Thymus (tissue), 11 donors: ENCODE data around the gene CORO1C. TPM values are rescaled to one million over a fixed set of nuclear protein-coding genes. Genes with fewer than 3 reads are reported as not detected.
A peak's percentile ranks its signal among the peaks of the same experiment; 100 is the strongest.

Experiments
- DNase-seq, 9 donors: peaks; one replicate each; pipeline ENCODE4 v3.0.0-alpha.2; 2013; ENCODE audit warnings: low spot score in 9 of 9, low read depth in 6 of 9, missing footprints in 1 of 9
- H3K27ac ChIP-seq, 2 donors: one replicate each; pipeline ENCODE4 v1.5.1; 2013; ENCODE audit warnings: control low read depth in 1 of 2, low read depth in 1 of 2, low read length in 1 of 2, mild to moderate bottlenecking in 1 of 2, moderate library complexity in 1 of 2
- H3K27me3 ChIP-seq, 2 donors: one replicate each; pipeline ENCODE4 v1.5.1; 2013; ENCODE audit warnings: low read length in 1 of 2; ENCODE audit not compliant: control insufficient read depth in 2 of 2, insufficient read depth in 1 of 2
- H3K36me3 ChIP-seq, 2 donors: one replicate each; pipeline ENCODE4 v1.5.1; 2013; ENCODE audit warnings: low read length in 1 of 2, mild to moderate bottlenecking in 1 of 2, moderate library complexity in 1 of 2; ENCODE audit not compliant: control insufficient read depth in 2 of 2, insufficient read depth in 2 of 2
- H3K4me1 ChIP-seq, 2 donors: one replicate each; pipeline ENCODE4 v1.5.1; 2013; ENCODE audit warnings: low read length in 2 of 2; ENCODE audit not compliant: control insufficient read depth in 2 of 2, insufficient read depth in 2 of 2
- H3K4me3 ChIP-seq, 2 donors: one replicate each; pipeline ENCODE4 v1.5.1; 2013; ENCODE audit warnings: low read length in 2 of 2, control low read depth in 1 of 2, mild to moderate bottlenecking in 1 of 2
- H3K9me3 ChIP-seq, 2 donors: one replicate each; pipeline ENCODE4 v1.5.1; 2013; ENCODE audit warnings: low read length in 1 of 2, mild to moderate bottlenecking in 1 of 2; ENCODE audit not compliant: control insufficient read depth in 2 of 2, insufficient read depth in 1 of 2
- WGBS: extraction: QIAGEN DNeasy Blood & Tissue Kit; methylation state at CpG from one replicate; pipeline ENCODE4 v1.1.7; 2013; 5-methylcytosine and 5-hydroxymethylcytosine counted together
- polyA plus RNA-seq: library from polyadenylated mRNA; stranded (reverse); fragments of 200-250 nt; gene quantifications from one replicate; pipeline ENCODE4 v1.2.3, GENCODE V29; 2013
- total RNA-seq: library from RNA; stranded (reverse); fragments of 120-200 nt; gene quantifications from one replicate; pipeline ENCODE4 v1.2.4, GENCODE V29; 2013
- donor health status: healthy.

The CORO1C gene
- total and polyA plus RNA-seq, 2 donors, result 24.6 to 35.4 TPM

- peaks cover 3 to 4% of the 10 kb centered on the region in 2 donors for H3K4me1 ChIP-seq
- no peaks in the 10 kb centered on the region for H3K36me3 ChIP-seq
- H3K27me3 ChIP-seq, result no peaks in the 10 kb centered on the region
- no peak overlapping the region for H3K27ac ChIP-seq
- H3K9me3 ChIP-seq, result no peaks in the 10 kb centered on the region
- H3K4me3 ChIP-seq, result no peak overlapping the region
- no peak for DNase-seq
- 96% methylated on average over 9 of the region's 9 CpGs for WGBS
Observed at GRCh38 chr12:108711489-108712164, 19.7 kb downstream of the CORO1C start.

GRCh38 chr12:108709697-108710096 is 21.6 kb downstream of the CORO1C start:
- Histone ChIP-seq H3K4me3 (no peak overlapping the region), H3K9me3 (no peaks in the 10 kb centered on the region), H3K27me3 (no peaks in the 10 kb centered on the region), H3K27ac (no peak overlapping the region), H3K36me3 (no peaks in the 10 kb centered on the region), H3K4me1 (peaks cover 0 to 3% of the 10 kb centered on the region in 2 donors)
- DNase-seq, result no peak
- 65% methylated on average over 1 of the region's 1 CpG for whole genome bisulfite sequencing

- Histone ChIP-seq H3K9me3 (no peaks in the 10 kb centered on the region), H3K27me3 (no peaks in the 10 kb centered on the region), H3K4me1 (peaks cover 19 to 32% of the 10 kb centered on the region in 2 donors), H3K4me3 (no peak overlapping the region), H3K36me3 (peaks cover 0 to 2% of the 10 kb centered on the region in 2 donors), H3K27ac (peak overlapping the region in 1 of 2 donors; percentile 13)
- 87% methylated on average over 5 of the region's 5 CpGs for WGBS
- no peak for DNase-seq
Observed at GRCh38 chr12:108704527-108704926, 26.8 kb downstream of the CORO1C start.

DNA sequence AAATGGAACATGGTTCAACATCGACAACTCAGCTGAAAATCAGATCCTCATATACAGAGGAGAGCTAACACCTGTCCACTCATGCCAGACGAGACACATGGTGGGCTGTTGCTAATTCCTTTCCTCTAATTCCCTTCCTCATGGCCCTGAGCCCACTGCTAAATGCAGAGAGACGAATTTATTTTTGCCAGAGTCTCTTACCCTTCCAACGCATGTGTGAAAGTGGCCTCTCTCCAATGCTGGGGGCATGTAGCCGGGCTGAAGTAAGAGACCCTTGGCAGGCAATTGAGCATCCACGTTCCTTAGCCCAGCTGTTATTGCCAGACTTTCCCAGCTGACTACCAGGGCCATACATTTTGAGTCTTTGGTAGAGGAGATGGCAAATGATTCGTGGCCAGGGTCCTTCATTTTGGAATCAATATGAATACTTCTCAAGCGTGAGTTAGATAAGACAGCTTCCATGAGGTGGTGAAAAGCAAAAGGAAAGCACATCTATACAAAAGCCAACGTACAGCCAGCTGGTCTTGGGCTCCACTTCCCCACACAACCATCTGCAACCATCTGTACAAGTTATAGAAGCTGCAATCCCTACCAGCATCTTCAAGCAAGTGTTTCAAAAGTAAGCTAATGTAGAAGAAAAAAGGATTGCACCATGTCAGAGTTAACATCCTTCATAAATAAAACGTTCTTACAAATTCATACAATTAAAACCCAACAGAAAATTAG is 28.6 kb downstream of the CORO1C start:
- DNase-seq, result peak in 2 of 9 donors; percentile 29 to 52
- H3K27ac ChIP-seq, result peak overlapping the region; percentile 40 to 48
- 71% methylated on average over 10 of the region's 10 CpGs for WGBS
- H3K4me3 ChIP-seq, result no peak overlapping the region
- peaks cover 0 to 2% of the 10 kb centered on the region in 2 donors for H3K36me3 ChIP-seq
- H3K9me3 ChIP-seq, result no peaks in the 10 kb centered on the region
- H3K27me3 ChIP-seq, result no peaks in the 10 kb centered on the region
- H3K4me1 ChIP-seq, result peaks cover 19 to 32% of the 10 kb centered on the region in 2 donors

- no peak overlapping the region for H3K4me3 ChIP-seq
- no peaks in the 10 kb centered on the region for H3K9me3 ChIP-seq
- H3K27me3 ChIP-seq, result no peaks in the 10 kb centered on the region
- peaks cover 19 to 32% of the 10 kb centered on the region in 2 donors for H3K4me1 ChIP-seq
- H3K36me3 ChIP-seq, result peaks cover 0 to 2% of the 10 kb centered on the region in 2 donors
- H3K27ac ChIP-seq, result peak overlapping the region; percentile 40 to 53
- 35% methylated on average over 5 of the region's 5 CpGs for WGBS
- no peak for DNase-seq
Observed at GRCh38 chr12:108701779-108702441, 29.4 kb downstream of the CORO1C start.

GRCh38 chr12:108700833-108701541 is 30.3 kb downstream of the CORO1C start:
- Histone ChIP-seq H3K4me1 (peaks cover 27 to 41% of the 10 kb centered on the region in 2 donors), H3K9me3 (no peaks in the 10 kb centered on the region), H3K27me3 (no peaks in the 10 kb centered on the region), H3K36me3 (peaks cover 0 to 2% of the 10 kb centered on the region in 2 donors), H3K27ac (peak overlapping the region in 1 of 2 donors; percentile 40), H3K4me3 (no peak overlapping the region)
- DNase-seq, result no peak
- WGBS, result 95% methylated on average over 12 of the region's 12 CpGs

GRCh38 chr12:108699955-108700563 is 31.3 kb downstream of the CORO1C start:
- H3K4me1 ChIP-seq, result peaks cover 29 to 47% of the 10 kb centered on the region in 2 donors
- H3K4me3 ChIP-seq, result no peak overlapping the region
- peaks cover 0 to 2% of the 10 kb centered on the region in 2 donors for H3K36me3 ChIP-seq
- WGBS, result 31% methylated on average over 3 of the region's 3 CpGs
- H3K27ac ChIP-seq, result peak overlapping the region in 1 of 2 donors; percentile 3
- no peak for DNase-seq
- no peaks in the 10 kb centered on the region for H3K9me3 ChIP-seq
- H3K27me3 ChIP-seq, result no peaks in the 10 kb centered on the region

- Histone ChIP-seq H3K27me3 (no peaks in the 10 kb centered on the region), H3K9me3 (no peaks in the 10 kb centered on the region), H3K4me3 (no peak overlapping the region), H3K27ac (no peak overlapping the region), H3K36me3 (peaks cover 0 to 2% of the 10 kb centered on the region in 2 donors), H3K4me1 (peaks cover 31 to 42% of the 10 kb centered on the region in 2 donors)
- WGBS, result 95% methylated on average over 1 of the region's 1 CpG
- DNase-seq, result no peak
Observed at GRCh38 chr12:108697905-108698304, 33.4 kb downstream of the CORO1C start.
